ENCODE results near the gene KCNH2.

The KCNH2 gene

GRCh38 chr7:150950496-150951180 is 27.5 kb downstream of the KCNH2 start:
- in situ Hi-C loops (cut with HindIII; ENCODE audit: low sequenced_read_pairs), result no loop called here

GRCh38 chr7:150949971-150950491 is 28.1 kb downstream of the KCNH2 start:
- in situ Hi-C loops (cut with HindIII; ENCODE audit: low sequenced_read_pairs), result no loop called here

- in situ Hi-C loops (cut with HindIII; ENCODE audit: low sequenced_read_pairs), result no loop called here
Measured at GRCh38 chr7:150949564-150949963, 28.6 kb downstream of the KCNH2 start.

- in situ Hi-C loops (cut with HindIII; ENCODE audit: low sequenced_read_pairs), result no loop called here
Measured at GRCh38 chr7:150948791-150949251, 29.3 kb downstream of the KCNH2 start.

- in situ Hi-C loops (cut with HindIII; ENCODE audit: low sequenced_read_pairs), result no loop called here
Measured at GRCh38 chr7:150947761-150948651, 30.1 kb downstream of the KCNH2 start.

- in situ Hi-C loops (cut with HindIII; ENCODE audit: low sequenced_read_pairs), result no loop called here
Measured at GRCh38 chr7:150947241-150947745, 30.8 kb downstream of the KCNH2 start.

GRCh38 chr7:150946421-150947240 is 31.5 kb downstream of the KCNH2 start:
- in situ Hi-C loops (cut with HindIII; ENCODE audit: low sequenced_read_pairs), result no loop called here

GRCh38 chr7:150945853-150946420 is 32.2 kb downstream of the KCNH2 start:
- in situ Hi-C loops (cut with HindIII; ENCODE audit: low sequenced_read_pairs), result no loop called here

GRCh38 chr7:150945171-150945852 is 32.8 kb downstream of the KCNH2 start:
- in situ Hi-C loops (cut with HindIII; ENCODE audit: low sequenced_read_pairs), result no loop called here

- in situ Hi-C loops (cut with HindIII; ENCODE audit: low sequenced_read_pairs), result no loop called here
Measured at GRCh38 chr7:150944066-150945042, 33.8 kb downstream of the KCNH2 start.

- in situ Hi-C loops (cut with HindIII; ENCODE audit: low sequenced_read_pairs), result no loop called here
Measured at GRCh38 chr7:150943453-150943814, 34.7 kb downstream of the KCNH2 start.

GRCh38 chr7:150942591-150943452 is 35.3 kb downstream of the KCNH2 start:
- in situ Hi-C loops (cut with HindIII; ENCODE audit: low sequenced_read_pairs), result no loop called here

- in situ Hi-C loops (cut with HindIII; ENCODE audit: low sequenced_read_pairs), result no loop called here
Measured at GRCh38 chr7:150942001-150942590, 36.0 kb downstream of the KCNH2 start.

- in situ Hi-C loops (cut with HindIII; ENCODE audit: low sequenced_read_pairs), result no loop called here
Measured at GRCh38 chr7:150941351-150942000, 36.6 kb downstream of the KCNH2 start.

- in situ Hi-C loops (cut with HindIII; ENCODE audit: low sequenced_read_pairs), result no loop called here
Measured at GRCh38 chr7:150940431-150941102, 37.6 kb downstream of the KCNH2 start.

- in situ Hi-C loops (cut with HindIII; ENCODE audit: low sequenced_read_pairs), result no loop called here
Measured at GRCh38 chr7:150939466-150939865, 38.7 kb downstream of the KCNH2 start.

Data from DLD1 (cell line).